ENCODE measurements around the gene BUD13. TPM values are rescaled to one million over a fixed set of nuclear protein-coding genes. Genes with fewer than 3 reads are reported as not detected.

Gene BUD13
- total and polyA plus RNA-seq, 2 of the 13 experiments (the other 11 are each of a cell fraction or from before 2014, with no cell fraction given): 13.3 to 25.9 TPM

DNA sequence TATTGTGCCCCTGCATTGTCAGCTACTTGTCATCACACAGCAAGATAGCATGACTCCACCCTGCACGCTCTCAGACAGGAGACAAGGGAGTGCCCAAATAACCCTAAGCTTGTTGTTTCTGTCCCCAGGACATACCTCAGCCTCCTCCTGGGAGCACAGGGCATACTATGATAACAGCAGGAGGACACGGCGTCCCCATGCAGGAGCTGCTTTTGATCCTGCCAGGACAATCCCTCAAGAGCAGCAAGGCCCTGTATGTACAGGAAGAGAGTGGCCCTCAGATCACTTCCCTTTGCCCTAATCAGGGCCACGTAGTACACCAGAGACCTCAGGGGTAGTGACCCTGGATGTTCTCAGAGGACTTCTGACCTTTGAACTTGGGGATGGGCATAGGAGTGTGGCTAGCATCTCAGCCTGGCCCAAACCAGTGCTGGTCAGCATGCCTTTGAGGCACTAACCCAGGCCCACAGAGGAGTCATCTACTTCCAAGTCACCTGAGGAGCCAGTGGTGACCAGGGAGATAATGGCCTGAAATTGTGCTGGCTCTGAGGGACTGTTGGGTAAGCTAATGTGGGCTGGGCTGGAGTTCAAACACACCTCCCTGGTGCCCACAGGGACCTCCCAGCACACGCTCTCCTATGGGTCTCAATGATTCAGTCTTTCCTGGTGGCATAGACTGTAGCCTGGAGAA, 41.1 kb upstream of the BUD13 start:
- H3K4me2 ChIP-seq (ENCODE audit: low read depth, low read length): peak overlapping the region; percentile 55
- BruUV-seq (replicated peaks): no TSS peak
- no peaks in the 10 kb centered on the region for H3K36me3 ChIP-seq (replicated peaks in 1 of 2; ENCODE audit: control insufficient read depth in 1 of 2, insufficient read depth in 2 of 2, low read length in 2 of 2)
- no peak for TF ChIP-seq HNRNPLL (IDR thresholded peaks at IDR 0.05; ENCODE audit: low read depth, low read length, poor library complexity, severe bottlenecking)
- TF ChIP-seq JUN (CRISPR knock-in tag; IDR thresholded peaks at IDR 0.05): no peak
- TF ChIP-seq, protein P1, sequence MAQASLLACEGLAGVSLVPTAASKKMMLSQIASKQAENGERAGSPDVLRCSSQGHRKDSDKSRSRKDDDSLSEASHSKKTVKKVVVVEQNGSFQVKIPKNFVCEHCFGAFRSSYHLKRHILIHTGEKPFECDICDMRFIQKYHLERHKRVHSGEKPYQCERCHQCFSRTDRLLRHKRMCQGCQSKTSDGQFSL (CRISPR knock-in tag; IDR thresholded peaks at IDR 0.05): no peak
- no peak for TF ChIP-seq CCDC6 (CRISPR knock-in tag; IDR thresholded peaks at IDR 0.05)
- TF ChIP-seq ZNF572 (CRISPR knock-in tag; IDR thresholded peaks at IDR 0.05): no peak
- no peak for TF ChIP-seq GABPA (IDR thresholded peaks at IDR 0.05; ENCODE audit: low read depth, low read length)
- TF ChIP-seq GABPA (CRISPR knock-in tag; IDR thresholded peaks at IDR 0.05; ENCODE audit: low read depth): peak; percentile 47
- TF ChIP-seq, protein P2, sequence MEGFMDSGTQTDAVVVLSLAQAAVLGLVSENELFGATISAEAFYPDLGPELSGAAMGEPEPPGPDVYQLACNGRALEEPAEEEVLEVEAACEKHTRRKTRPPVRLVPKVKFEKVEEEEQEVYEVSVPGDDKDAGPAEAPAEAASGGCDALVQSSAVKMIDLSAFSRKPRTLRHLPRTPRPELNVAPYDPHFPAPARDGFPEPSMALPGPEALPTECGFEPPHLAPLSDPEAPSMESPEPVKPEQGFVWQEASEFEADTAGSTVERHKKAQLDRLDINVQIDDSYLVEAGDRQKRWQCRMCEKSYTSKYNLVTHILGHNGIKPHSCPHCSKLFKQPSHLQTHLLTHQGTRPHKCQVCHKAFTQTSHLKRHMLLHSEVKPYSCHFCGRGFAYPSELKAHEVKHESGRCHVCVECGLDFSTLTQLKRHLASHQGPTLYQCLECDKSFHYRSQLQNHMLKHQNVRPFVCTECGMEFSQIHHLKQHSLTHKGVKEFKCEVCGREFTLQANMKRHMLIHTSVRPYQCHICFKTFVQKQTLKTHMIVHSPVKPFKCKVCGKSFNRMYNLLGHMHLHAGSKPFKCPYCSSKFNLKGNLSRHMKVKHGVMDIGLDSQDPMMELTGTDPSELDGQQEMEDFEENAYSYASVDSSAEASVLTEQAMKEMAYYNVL (CRISPR knock-in tag; IDR thresholded peaks at IDR 0.05; ENCODE audit: borderline replicate concordance): no peak
- TF ChIP-seq, protein P3, sequence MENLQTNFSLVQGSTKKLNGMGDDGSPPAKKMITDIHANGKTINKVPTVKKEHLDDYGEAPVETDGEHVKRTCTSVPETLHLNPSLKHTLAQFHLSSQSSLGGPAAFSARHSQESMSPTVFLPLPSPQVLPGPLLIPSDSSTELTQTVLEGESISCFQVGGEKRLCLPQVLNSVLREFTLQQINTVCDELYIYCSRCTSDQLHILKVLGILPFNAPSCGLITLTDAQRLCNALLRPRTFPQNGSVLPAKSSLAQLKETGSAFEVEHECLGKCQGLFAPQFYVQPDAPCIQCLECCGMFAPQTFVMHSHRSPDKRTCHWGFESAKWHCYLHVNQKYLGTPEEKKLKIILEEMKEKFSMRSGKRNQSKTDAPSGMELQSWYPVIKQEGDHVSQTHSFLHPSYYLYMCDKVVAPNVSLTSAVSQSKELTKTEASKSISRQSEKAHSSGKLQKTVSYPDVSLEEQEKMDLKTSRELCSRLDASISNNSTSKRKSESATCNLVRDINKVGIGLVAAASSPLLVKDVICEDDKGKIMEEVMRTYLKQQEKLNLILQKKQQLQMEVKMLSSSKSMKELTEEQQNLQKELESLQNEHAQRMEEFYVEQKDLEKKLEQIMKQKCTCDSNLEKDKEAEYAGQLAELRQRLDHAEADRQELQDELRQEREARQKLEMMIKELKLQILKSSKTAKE (CRISPR knock-in tag; IDR thresholded peaks at IDR 0.05; ENCODE audit: borderline replicate concordance): no peak
- TF ChIP-seq, protein P4, sequence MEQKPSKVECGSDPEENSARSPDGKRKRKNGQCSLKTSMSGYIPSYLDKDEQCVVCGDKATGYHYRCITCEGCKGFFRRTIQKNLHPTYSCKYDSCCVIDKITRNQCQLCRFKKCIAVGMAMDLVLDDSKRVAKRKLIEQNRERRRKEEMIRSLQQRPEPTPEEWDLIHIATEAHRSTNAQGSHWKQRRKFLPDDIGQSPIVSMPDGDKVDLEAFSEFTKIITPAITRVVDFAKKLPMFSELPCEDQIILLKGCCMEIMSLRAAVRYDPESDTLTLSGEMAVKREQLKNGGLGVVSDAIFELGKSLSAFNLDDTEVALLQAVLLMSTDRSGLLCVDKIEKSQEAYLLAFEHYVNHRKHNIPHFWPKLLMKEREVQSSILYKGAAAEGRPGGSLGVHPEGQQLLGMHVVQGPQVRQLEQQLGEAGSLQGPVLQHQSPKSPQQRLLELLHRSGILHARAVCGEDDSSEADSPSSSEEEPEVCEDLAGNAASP (CRISPR knock-in tag; IDR thresholded peaks at IDR 0.05; ENCODE audit: borderline replicate concordance): peak; percentile 66; the same call in 1 of the 2 replicates
- no peak for TF ChIP-seq STAT6 (CRISPR knock-in tag; IDR thresholded peaks at IDR 0.05; ENCODE audit: borderline replicate concordance)
- no peak for TF ChIP-seq SP2 (CRISPR knock-in tag; IDR thresholded peaks at IDR 0.05)
- no peak for TF ChIP-seq NBN (conservative IDR thresholded peaks at IDR 0.05)
- TF ChIP-seq, protein P5, sequence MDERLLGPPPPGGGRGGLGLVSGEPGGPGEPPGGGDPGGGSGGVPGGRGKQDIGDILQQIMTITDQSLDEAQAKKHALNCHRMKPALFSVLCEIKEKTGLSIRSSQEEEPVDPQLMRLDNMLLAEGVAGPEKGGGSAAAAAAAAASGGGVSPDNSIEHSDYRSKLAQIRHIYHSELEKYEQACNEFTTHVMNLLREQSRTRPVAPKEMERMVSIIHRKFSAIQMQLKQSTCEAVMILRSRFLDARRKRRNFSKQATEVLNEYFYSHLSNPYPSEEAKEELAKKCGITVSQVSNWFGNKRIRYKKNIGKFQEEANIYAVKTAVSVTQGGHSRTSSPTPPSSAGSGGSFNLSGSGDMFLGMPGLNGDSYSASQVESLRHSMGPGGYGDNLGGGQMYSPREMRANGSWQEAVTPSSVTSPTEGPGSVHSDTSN (CRISPR knock-in tag; IDR thresholded peaks at IDR 0.05): no peak

More for the DNA sequence above, 41.1 kb upstream of the BUD13 start:
- Histone ChIP-seq H2AFZ (ENCODE audit: low read length) (no peak overlapping the region), H3K4me1 (ENCODE audit: insufficient read depth, low read length) (peaks cover 83% of the 10 kb centered on the region), H3K4me3 (replicated peaks in 1 of 3; ENCODE audit: insufficient read depth in 1 of 3, low read depth in 2 of 3, low read length in 3 of 3) (no peak overlapping the region; a peak in 1 of 6 replicates), H3K27me3 (ENCODE audit: control insufficient read depth in 1 of 2, insufficient read depth in 2 of 2, low read length in 2 of 2) (no peaks in the 10 kb centered on the region), H3K9ac (ENCODE audit: insufficient read depth, low read depth, low read length) (no peak overlapping the region; the same call in 1 of the 2 replicates), H3K79me2 (ENCODE audit: insufficient read depth, low read length) (no peaks in the 10 kb centered on the region), H3K9me3 (ENCODE audit: low read length) (no peaks in the 10 kb centered on the region), H3K27ac (ENCODE audit: extremely low read length, insufficient read depth, low read length) (peak overlapping the region; percentile 70), H4K20me1 (ENCODE audit: insufficient read depth, low read length) (no peaks in the 10 kb centered on the region)
- ATAC-seq: peak; percentile 77
- intact Hi-C loops (cut with micrococcal nuclease; ENCODE audit: unreplicated experiment) (no loop called here), in situ Hi-C loops (cut with HindIII; ENCODE audit: extremely low pct_ligation_motif_present, low pct_unique_long_range_greater_than_20kb) (no loop called here)
- FAIRE-seq: peak; percentile 60
- POLR2A ChIA-PET: interaction anchor here (2.6 to 4.5 kb wide), 4 partner anchors 12 to 23 kb away, joined by 35 to 105 read pairs (median 45); partner anchors contain the start of genes APOA1, APOA4, APOA5 and APOC3
- CTCF ChIA-PET (ENCODE audit: low intra/inter-chr PET ratio, low total read pairs): no interaction called here
- peak; percentile 50 for DNase-seq (ENCODE audit: low spot score)
- 33% methylated on average over 3 of the region's 5 CpGs for WGBS (ENCODE audit: low lambda C conversion rate)

All from HepG2 (cell line).